ENCODE data around the gene KCNAB2. TPM values are rescaled to one million over a fixed set of nuclear protein-coding genes. Genes with fewer than 3 reads are reported as not detected.

KCNAB2 gene
- total RNA-seq, 1 donor = 5.8 TPM

GRCh38 chr1:6030547-6031261 lies 15.0 kb upstream of the KCNAB2 start:
- H3K36me3 ChIP-seq (ENCODE audit: insufficient read depth, low read length) = no peaks in the 10 kb centered on the region
- no peak for DNase-seq (ENCODE audit: insufficient read length, low spot score, missing footprints)
- no peak overlapping the region for H3K4me2 ChIP-seq (ENCODE audit: insufficient read depth, low read length)
- no peak overlapping the region for H2AFZ ChIP-seq (ENCODE audit: low read length)
- H3K27ac ChIP-seq (ENCODE audit: low read depth, low read length) = no peak overlapping the region
- TF ChIP-seq CTCF (IDR thresholded peaks at IDR 0.05; ENCODE audit: extremely low read depth, low read depth, low read length) = no peak
- no peaks in the 10 kb centered on the region for H3K79me2 ChIP-seq (ENCODE audit: insufficient read depth, low read length)
- no peaks in the 10 kb centered on the region for H3K9me3 ChIP-seq (ENCODE audit: low read depth, low read length)
- no peak overlapping the region for H3K4me3 ChIP-seq (ENCODE audit: insufficient read depth, low read length)
- no peaks in the 10 kb centered on the region for H3K4me1 ChIP-seq (ENCODE audit: insufficient read depth, low read length)
- no peaks in the 10 kb centered on the region for H3K27me3 ChIP-seq (ENCODE audit: insufficient read depth, low read length)
- peaks cover 12% of the 10 kb centered on the region for H4K20me1 ChIP-seq (ENCODE audit: insufficient read depth, low read length)

- Histone ChIP-seq H3K27ac (ENCODE audit: low read depth, low read length) (no peak overlapping the region), H3K4me1 (ENCODE audit: insufficient read depth, low read length) (peaks cover 9% of the 10 kb centered on the region), H3K9me3 (ENCODE audit: low read depth, low read length) (no peaks in the 10 kb centered on the region), H2AFZ (ENCODE audit: low read length) (no peak overlapping the region), H3K36me3 (ENCODE audit: insufficient read depth, low read length) (no peaks in the 10 kb centered on the region), H3K4me2 (ENCODE audit: insufficient read depth, low read length) (no peak overlapping the region), H3K27me3 (ENCODE audit: insufficient read depth, low read length) (no peaks in the 10 kb centered on the region), H3K4me3 (ENCODE audit: insufficient read depth, low read length) (no peak overlapping the region), H4K20me1 (ENCODE audit: insufficient read depth, low read length) (peaks cover 12% of the 10 kb centered on the region), H3K79me2 (ENCODE audit: insufficient read depth, low read length) (no peaks in the 10 kb centered on the region)
- TF ChIP-seq CTCF (IDR thresholded peaks at IDR 0.05; ENCODE audit: extremely low read depth, low read depth, low read length) = no peak
- no peak for DNase-seq (ENCODE audit: insufficient read length, low spot score, missing footprints)
Observed at GRCh38 chr1:6033124-6033523, 12.6 kb upstream of the KCNAB2 start.

GRCh38 chr1:6033986-6034749 lies 11.5 kb upstream of the KCNAB2 start:
- no peaks in the 10 kb centered on the region for H3K9me3 ChIP-seq (ENCODE audit: low read depth, low read length)
- H3K4me1 ChIP-seq (ENCODE audit: insufficient read depth, low read length) = peaks cover 9% of the 10 kb centered on the region
- H2AFZ ChIP-seq (ENCODE audit: low read length) = peak overlapping the region; percentile 39
- H3K27ac ChIP-seq (ENCODE audit: low read depth, low read length) = no peak overlapping the region
- peaks cover 12% of the 10 kb centered on the region for H4K20me1 ChIP-seq (ENCODE audit: insufficient read depth, low read length)
- peak overlapping the region; percentile 55 for H3K4me2 ChIP-seq (ENCODE audit: insufficient read depth, low read length)
- H3K79me2 ChIP-seq (ENCODE audit: insufficient read depth, low read length) = no peaks in the 10 kb centered on the region
- no peaks in the 10 kb centered on the region for H3K36me3 ChIP-seq (ENCODE audit: insufficient read depth, low read length)
- DNase-seq (ENCODE audit: insufficient read length, low spot score, missing footprints) = peak; percentile 93
- H3K27me3 ChIP-seq (ENCODE audit: insufficient read depth, low read length) = no peaks in the 10 kb centered on the region
- H3K4me3 ChIP-seq (ENCODE audit: insufficient read depth, low read length) = peak overlapping the region; percentile 17
- peak; percentile 62 for TF ChIP-seq CTCF (IDR thresholded peaks at IDR 0.05; ENCODE audit: extremely low read depth, low read depth, low read length)

- no peak overlapping the region for H3K4me2 ChIP-seq (ENCODE audit: insufficient read depth, low read length)
- H3K27me3 ChIP-seq (ENCODE audit: insufficient read depth, low read length) = no peaks in the 10 kb centered on the region
- H3K36me3 ChIP-seq (ENCODE audit: insufficient read depth, low read length) = no peaks in the 10 kb centered on the region
- H3K4me3 ChIP-seq (ENCODE audit: insufficient read depth, low read length) = no peak overlapping the region
- H3K27ac ChIP-seq (ENCODE audit: low read depth, low read length) = no peak overlapping the region
- no peak for TF ChIP-seq CTCF (IDR thresholded peaks at IDR 0.05; ENCODE audit: extremely low read depth, low read depth, low read length)
- no peaks in the 10 kb centered on the region for H3K79me2 ChIP-seq (ENCODE audit: insufficient read depth, low read length)
- H2AFZ ChIP-seq (ENCODE audit: low read length) = no peak overlapping the region
- H3K9me3 ChIP-seq (ENCODE audit: low read depth, low read length) = no peaks in the 10 kb centered on the region
- peaks cover 10% of the 10 kb centered on the region for H4K20me1 ChIP-seq (ENCODE audit: insufficient read depth, low read length)
- H3K4me1 ChIP-seq (ENCODE audit: insufficient read depth, low read length) = peaks cover 9% of the 10 kb centered on the region
- DNase-seq (ENCODE audit: insufficient read length, low spot score, missing footprints) = peak; percentile 26
Observed at GRCh38 chr1:6034750-6035096, 11.0 kb upstream of the KCNAB2 start.

Data from osteoblast (primary cell).